Dermis microvascular lymphatic vessel endothelial cell (primary cell): ENCODE data around the gene SAE1. TPM values are rescaled to one million over a fixed set of nuclear protein-coding genes. Genes with fewer than 3 reads are reported as not detected.

ENCODE experiments used
- total RNA-seq: library from RNA; depleted of rRNA; stranded (reverse); fragments of >200 nt; gene quantifications from 2 replicates; pipeline ENCODE4 v1.2.1, GENCODE V29; 2014

SAE1 gene
- total RNA-seq, 1 donor from 2014 or later = 164 TPM

Other genes with a start within 250 kb of the SAE1 start
- not detected in 2 replicates for gene NPAS1, start 111.0 kb upstream of the SAE1 start, total RNA-seq
- gene TMEM160, start 82.2 kb upstream of the SAE1 start, total RNA-seq = 20.7 and 31.2 TPM in 2 replicates
- 7.8 and 8.6 TPM in 2 replicates for gene ZC3H4, start 17.1 kb upstream of the SAE1 start, total RNA-seq
- 15.0 and 17.3 TPM in 2 replicates for gene BBC3, start 100.4 kb downstream of the SAE1 start, total RNA-seq
- gene CCDC9, start 125.7 kb downstream of the SAE1 start, total RNA-seq = 2.3 and 4.4 TPM in 2 replicates
- 0.51 and 0.89 TPM in 2 replicates for gene INAFM1, start 144.1 kb downstream of the SAE1 start, total RNA-seq
- gene C5AR1, start 179.0 kb downstream of the SAE1 start, total RNA-seq = not detected in 2 replicates
- 0.13 TPM in 2 replicates for gene C5AR2, start 201.3 kb downstream of the SAE1 start, total RNA-seq
- 5.0 and 6.3 TPM in 2 replicates for gene DHX34, start 218.5 kb downstream of the SAE1 start, total RNA-seq